Measurements from ENCODE around the gene ADGRD2.

ADGRD2 gene

DNA sequence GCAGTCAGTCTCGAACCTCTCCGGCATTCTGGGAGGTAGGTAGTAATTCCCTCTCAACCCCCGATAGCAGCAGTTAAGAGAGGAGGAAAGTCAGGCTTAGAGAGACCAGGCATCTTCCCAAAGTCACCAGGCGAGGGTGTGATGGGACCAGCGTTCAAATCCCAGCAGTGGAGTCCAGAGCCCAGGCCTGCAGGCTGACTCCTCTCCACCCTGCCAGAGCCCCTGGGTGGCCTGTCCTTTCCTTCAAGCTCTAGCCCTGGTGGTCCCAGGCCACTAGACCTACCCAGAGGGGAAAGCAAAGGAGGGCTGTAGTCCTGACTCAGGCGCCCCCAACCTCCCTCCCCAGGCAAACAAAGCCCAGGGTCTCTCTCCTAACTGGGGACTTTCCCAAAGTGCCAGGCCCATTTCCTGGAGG, 61.2 kb downstream of the ADGRD2 start:
- DNase-seq (ENCODE audit: low read depth), result no peak

DNA sequence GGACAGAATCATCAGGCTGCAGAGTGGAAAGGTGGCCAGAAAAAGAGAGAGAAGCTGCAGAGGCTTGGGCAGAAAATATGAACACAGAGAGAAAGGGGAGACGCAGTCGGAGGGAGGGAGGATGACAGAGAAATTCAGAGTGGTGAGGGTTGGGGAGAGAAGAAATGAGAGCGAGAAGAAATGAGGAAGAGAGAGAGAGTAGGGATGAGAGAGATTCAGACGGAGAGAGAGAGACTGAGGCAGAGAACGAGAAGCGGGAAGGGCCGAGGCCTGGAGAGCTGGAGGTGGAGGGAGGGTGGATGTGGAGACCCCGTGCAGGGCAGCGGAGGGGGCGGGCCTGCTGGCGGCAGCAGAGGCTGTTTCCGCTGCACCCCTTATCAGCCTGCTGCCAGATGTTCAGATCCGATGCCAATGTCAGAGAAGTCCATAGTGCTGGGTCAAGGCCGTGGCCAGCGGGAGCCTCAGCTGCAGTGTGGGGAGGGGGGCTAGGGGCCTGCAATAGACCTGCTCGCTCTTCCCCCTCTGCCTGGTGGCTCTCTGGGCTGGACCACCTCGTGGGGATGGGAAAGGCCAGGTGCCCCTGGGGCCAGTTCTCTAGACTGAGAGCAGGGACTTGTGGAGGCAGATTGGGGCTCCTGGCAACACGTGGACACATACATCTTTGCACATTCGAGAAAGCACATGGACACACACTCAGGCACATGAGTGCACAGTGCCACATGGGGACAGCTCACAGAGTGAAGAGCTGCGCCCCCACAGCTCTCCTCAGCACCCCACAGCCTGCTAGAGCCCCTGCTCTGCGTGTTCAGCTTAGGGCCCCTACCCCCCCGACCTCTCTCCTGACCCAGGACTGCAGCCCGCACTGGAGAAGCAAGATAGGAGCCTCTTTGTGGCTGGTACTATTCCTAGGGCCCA, 61.9 kb downstream of the ADGRD2 start:
- DNase-seq (ENCODE audit: low read depth), result no peak

DNA sequence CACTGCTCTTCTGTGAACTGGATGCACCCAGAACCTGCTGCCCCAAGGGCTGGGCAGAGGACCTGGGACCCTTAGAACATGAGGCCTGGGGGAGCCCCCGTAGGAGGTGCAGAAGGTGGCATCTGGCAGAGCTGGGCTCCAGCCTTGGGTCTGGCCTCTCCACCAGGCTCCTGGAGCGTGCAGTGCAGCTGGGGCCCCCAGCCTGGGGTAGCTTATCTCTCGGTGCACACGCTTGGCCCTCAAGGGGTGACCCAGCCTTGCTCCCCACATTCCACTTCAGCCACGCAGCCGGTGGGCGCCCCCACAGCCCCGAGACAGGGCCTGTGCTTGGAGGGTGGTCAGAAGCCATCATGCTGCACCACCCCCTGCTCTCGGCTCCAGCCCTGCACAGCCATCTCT, 62.6 kb downstream of the ADGRD2 start:
- no peak for DNase-seq (ENCODE audit: low read depth)

DNA sequence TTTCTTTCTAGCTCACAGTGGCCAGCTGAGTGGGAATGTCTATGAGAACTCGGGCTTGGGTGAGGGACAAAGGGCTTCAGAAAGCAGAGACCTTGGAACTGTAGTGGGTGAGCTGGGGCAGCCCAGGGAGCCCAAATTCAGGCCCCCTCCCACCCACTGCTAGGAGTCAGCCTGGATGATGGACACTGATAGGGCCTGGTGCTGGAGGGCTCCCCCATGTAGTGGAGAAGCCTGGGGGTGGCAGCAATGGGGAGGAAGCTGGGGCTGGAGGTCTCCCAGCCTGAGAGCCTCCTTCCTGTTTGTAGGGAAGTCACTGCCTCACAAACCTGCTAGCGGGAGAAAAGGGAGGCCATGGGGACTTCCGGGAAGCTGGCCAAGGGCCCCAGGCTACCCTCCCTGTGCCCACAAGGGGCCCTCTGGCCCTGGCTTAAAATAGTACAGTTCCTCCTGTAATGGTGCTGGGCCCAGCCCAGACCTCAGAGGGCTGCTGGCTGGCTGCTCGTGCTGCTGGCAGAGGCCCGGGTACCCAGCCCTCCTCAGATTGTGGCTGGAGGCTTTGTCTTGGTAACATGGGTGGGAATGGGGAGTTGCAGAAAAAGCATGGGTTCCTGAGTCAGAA, 63.2 kb downstream of the ADGRD2 start:
- no peak for DNase-seq (ENCODE audit: low read depth)

DNA sequence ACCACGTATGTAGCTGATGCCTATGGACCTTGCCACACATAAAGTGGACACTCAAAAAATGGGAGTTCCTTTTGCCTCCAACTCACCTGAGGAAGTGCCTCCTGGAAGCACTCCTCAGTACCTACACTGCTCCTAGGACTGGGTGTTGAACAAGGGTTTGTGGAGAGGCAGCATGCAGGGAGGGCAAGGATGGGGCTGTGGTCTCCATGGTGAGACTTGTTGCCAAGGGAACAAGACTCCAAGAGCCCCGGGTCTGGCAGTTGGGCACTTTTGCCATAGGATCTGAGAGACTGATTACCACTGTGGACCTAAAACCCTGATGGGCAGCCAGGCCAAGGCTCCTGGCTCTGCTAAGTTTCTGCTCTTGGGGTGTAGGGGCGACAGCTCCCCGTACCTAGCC, 63.9 kb downstream of the ADGRD2 start:
- no peak for DNase-seq (ENCODE audit: low read depth)

DNA sequence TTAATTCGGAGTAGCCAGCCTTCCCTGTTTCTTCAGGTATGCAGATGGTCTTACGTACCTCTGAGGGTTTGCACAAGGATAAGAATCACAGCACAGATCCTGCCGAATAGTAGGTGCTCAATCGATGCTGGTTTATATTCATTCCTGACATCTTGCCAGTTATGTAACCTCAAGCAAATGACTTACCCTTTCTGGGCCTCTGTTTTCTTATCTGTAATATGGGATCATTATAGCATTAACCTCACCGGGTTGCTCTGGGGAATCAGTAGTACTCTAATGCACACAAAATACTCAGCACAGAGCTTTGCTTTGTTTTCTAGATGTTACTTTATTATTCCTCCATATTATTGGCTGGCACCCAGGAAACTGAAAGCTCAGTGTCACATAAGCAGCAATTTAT, 64.6 kb downstream of the ADGRD2 start:
- no peak for DNase-seq (ENCODE audit: low read depth)

DNA sequence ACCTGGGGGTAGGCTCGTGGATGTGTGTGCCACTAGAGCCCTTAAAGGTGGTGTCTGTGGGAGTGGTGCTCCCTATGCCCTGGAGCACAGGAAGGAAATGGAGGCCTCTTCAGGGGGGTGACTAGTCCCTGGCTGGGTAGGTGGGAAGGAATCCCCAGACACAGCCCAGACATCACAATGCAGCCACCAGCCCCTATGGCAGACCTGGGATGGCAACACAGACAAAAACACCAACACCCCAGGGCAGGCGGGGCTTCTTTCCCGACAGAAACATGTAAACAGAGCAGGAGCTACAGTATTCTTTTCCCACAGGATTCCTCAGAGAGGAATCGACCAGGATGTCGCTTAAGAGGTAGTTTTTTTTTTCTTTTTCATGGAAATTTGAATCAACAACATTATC, 67.3 kb downstream of the ADGRD2 start:
- no peak for DNase-seq (ENCODE audit: low read depth)

DNA sequence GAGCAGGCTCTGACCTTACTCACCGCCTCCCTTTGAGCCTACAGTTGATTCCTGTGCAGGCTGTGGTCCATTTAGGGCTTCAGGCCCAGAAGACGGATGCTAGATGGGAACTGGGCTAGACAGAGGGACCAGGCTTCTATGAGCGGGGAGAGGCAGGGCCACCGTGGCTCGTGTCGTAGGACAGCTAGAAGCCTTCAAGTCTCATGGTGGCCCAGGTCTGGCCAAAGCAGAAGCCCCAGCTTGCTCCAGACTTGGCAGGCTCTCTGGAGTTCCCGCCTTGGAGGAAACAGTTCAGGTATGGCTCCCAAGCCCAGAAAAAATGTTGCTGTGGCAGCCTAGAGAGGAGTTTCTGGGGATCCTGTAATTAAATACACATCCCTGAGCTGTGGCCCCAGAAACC, 67.9 kb downstream of the ADGRD2 start:
- DNase-seq (ENCODE audit: low read depth), result no peak

DNA sequence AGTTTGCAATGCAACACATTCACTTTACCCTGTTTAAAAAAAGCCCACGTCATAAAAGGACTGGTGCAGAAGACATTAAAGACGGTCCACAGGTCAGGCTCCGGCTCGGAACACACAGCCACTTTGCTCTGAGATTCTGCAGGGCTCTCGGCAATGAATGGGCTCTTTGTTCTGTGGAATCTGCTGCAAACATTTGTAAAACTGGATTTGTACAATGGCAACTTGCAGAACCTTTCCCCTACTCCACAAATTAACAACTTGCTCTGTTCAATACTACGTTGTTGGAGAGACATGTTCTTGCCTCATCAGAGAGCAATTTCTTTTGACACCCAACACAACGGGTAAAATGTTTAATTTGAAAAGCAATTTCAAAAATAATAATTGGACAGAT, 70.0 kb downstream of the ADGRD2 start:
- no peak for DNase-seq (ENCODE audit: low read depth)

DNA sequence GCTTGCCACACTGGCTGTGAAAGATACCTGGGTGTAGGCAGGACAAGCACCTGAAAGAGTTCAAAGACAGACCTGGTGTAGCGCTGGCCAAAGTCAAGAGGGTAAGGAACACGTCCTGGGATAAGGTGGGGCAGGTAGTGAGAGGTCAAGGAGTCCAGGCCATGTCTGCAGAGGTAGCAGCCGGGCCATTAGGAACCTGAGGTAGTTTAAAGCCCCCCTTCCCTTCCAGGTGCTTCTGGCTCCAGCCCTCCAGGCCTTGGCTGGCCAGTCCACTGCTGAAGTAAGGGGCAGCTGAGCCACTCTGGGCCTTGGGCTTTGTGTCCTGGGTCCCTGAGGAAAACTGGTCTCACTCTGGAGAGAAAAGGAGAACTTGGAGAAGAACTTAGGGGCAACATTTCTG, 70.9 kb downstream of the ADGRD2 start:
- DNase-seq (ENCODE audit: low read depth), result no peak

DNA sequence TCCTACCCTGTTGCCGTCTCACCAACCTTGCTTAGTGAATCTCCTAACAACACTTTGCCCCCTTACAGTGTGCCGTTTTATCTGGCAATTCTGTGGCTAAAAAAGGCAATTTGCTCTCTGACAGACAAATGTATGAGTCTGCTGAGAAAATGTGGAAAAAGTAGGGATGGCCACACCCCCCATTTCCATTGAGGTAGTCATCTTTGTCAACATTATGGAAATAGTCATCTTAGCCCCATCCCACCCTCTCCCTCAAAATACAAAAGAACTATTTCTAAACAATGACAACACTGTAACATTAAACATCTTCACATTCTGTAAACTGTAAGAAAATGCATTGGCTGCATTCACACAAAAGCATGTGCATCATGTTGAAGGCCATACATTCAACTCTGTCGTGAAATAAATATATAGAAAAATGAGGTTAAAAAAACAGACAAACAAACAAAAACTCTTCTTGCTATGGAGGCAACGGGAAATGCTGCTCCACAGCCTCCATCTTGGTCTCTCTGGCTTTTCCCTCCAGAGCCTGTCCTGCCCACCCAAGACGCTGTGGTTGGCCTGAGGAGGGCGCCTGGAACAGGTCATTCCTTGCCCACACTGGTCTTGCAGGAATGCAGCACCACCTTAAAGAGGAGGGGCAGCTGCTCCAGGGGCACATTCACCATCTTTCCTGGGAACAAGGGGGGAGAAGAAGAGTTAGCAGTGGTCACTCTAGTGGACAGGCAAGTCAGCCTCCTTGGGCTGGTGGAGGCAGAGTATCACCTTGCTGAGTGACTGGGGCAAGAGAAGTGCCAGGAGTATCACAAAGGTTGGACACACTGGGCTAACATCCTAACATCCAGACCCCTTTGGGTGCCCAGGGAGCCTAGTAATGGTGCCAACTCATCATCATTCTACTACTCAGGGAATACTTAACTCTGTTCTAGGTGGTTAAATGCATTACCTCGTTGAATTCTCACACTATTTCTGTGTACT, 72.2 kb downstream of the ADGRD2 start:
- no peak for DNase-seq (ENCODE audit: low read depth)

DNA sequence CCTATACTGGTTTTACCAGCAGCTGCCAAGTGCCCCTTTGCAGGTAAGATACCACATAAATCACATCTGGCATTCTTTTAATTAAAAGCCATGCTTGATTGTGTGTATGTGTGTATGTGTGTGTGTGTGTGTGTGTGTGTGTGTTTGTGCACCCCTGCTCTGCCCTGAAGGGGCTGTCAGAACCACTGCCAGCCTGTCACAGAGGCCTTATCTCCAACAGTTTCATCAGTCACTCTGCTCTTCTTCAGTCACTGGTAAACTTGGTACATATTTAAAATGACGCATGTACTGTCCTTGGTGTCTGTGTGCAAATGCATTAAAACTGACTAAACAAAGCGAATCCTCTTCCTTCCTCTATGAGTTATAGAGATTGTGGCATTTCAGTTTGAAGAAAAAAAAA, 75.9 kb downstream of the ADGRD2 start:
- DNase-seq (ENCODE audit: low read depth), result no peak

DNA sequence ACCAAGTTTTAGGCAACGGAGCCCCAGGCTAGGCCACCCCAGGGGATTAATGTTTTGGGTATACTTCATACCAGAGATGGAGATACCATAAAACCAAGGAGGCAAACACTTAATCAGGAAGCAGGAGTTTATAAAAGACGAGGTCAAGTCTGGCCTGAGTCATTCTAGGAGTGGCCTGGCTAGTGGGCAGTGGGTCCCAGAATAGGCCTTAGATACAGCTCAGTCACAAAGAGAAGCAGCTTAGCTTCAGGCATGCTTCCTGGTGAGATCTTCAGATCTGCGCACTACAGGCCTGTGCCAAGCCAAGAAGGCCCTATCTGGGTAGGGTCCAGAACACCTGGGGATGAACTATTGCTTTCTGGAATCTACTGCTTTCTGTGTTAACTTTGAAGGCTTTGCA, 77.5 kb downstream of the ADGRD2 start:
- DNase-seq (ENCODE audit: low read depth), result no peak
